ENCODE results near the gene CEACAM18.

CEACAM18 gene

GRCh38 chr19:51531349-51532315, 53.3 kb downstream of the CEACAM18 start, which contains the start of gene SIGLEC6:
TSS of gene SIGLEC6 (minus strand) at chr19:51531670. CDS start at chr19:51531648, 22 bp downstream.
- DNase-seq (ENCODE audit: low spot score), result no peak

- no peak for DNase-seq (ENCODE audit: low spot score)
These were observed 57.2 kb downstream of the CEACAM18 start for GRCh38 chr19:51535535-51535934.

GRCh38 chr19:51539821-51540366, 61.6 kb downstream of the CEACAM18 start:
- no peak for DNase-seq (ENCODE audit: low spot score)
